ENCODE measurements around the gene PDGFA.
A peak's percentile ranks its signal among the peaks of the same experiment; 100 is the strongest.

Gene PDGFA

DNA sequence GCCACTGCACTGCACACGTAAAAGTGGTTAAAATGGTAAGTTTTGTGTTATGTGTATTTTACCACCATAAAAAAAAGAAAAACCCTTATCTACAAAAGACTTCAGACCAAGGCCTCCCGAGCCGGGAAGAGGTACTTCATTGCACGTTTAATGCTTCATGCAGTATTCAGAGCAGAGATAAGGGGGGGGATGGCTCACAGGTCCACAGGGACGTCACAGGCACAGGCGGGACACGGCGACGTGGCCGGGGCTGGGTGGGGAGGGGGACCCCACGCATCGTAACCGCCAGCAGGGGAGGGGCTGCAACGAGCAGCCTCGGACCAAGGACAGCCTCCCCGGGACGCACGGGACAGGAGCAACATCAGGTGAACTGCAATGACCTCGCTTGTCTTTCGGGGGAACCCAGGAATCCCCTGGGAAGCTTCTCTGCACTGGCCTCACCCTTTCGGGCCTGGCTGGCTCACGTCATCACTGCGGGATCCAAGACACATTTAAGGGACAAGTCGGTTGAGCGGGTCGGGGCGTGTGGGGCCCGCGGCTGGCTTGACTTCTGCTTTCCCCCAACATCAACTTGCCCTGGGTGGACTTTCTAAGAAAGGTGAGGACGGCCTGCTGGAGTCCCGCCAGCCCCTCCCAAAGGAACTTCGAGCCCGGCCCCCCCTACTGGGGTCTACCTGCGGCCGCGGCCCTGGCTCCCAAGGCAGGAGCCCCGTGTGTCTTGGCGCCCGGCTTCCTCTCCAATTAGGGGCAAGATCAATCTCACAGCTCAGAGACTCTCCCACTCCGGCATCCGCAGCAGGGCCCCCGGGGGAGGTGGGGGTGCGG, 29.6 kb upstream of the PDGFA start:
- no peak for DNase-seq (ENCODE audit: low spot score)

DNA sequence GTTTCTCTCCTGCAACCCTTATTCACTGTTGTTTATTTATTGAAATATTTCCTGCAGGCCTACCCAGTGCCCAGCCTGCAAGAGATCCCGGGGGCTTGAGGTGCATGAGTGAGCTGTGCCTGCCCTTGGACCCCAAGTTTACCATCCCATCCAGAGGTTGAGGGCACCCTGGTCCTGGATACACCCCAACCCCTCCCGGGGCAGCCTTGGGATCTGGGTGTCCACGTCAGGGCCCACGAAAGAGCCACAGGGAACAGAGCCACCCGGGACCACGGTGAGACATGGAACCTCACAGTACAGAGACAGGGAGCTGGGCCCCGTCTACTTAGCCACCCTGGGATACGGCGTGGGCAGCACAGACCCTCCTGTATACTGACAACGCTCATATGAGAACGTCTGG, 28.8 kb upstream of the PDGFA start:
- Histone ChIP-seq H3K9me3 (ENCODE audit: severe bottlenecking) (no peaks in the 10 kb centered on the region), H3K4me3 (ENCODE audit: severe bottlenecking) (no peak overlapping the region), H3K27ac (ENCODE audit: poor library complexity, severe bottlenecking) (no peak overlapping the region), H3K36me3 (ENCODE audit: low read depth) (no peaks in the 10 kb centered on the region), H3K27me3 (ENCODE audit: insufficient read depth, poor library complexity, severe bottlenecking) (no peaks in the 10 kb centered on the region), H3K4me1 (ENCODE audit: insufficient read depth, poor library complexity, severe bottlenecking) (no peaks in the 10 kb centered on the region)
- ATAC-seq (ENCODE audit: low read depth) (no peak), DNase-seq (ENCODE audit: low spot score) (no peak)
- TF ChIP-seq, protein P1, sequence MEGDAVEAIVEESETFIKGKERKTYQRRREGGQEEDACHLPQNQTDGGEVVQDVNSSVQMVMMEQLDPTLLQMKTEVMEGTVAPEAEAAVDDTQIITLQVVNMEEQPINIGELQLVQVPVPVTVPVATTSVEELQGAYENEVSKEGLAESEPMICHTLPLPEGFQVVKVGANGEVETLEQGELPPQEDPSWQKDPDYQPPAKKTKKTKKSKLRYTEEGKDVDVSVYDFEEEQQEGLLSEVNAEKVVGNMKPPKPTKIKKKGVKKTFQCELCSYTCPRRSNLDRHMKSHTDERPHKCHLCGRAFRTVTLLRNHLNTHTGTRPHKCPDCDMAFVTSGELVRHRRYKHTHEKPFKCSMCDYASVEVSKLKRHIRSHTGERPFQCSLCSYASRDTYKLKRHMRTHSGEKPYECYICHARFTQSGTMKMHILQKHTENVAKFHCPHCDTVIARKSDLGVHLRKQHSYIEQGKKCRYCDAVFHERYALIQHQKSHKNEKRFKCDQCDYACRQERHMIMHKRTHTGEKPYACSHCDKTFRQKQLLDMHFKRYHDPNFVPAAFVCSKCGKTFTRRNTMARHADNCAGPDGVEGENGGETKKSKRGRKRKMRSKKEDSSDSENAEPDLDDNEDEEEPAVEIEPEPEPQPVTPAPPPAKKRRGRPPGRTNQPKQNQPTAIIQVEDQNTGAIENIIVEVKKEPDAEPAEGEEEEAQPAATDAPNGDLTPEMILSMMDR (IDR thresholded peaks at IDR 0.05; ENCODE audit: poor library complexity, severe bottlenecking), result no peak

More for the DNA sequence above, 29.6 kb upstream of the PDGFA start:
- H3K27ac ChIP-seq (ENCODE audit: poor library complexity, severe bottlenecking), result no peak overlapping the region
- H3K9me3 ChIP-seq (ENCODE audit: severe bottlenecking), result no peaks in the 10 kb centered on the region
- H3K4me1 ChIP-seq (ENCODE audit: insufficient read depth, poor library complexity, severe bottlenecking), result no peaks in the 10 kb centered on the region
- no peaks in the 10 kb centered on the region for H3K36me3 ChIP-seq (ENCODE audit: low read depth)
- TF ChIP-seq, protein P1 (IDR thresholded peaks at IDR 0.05; ENCODE audit: poor library complexity, severe bottlenecking), result no peak
- H3K4me3 ChIP-seq (ENCODE audit: severe bottlenecking), result no peak overlapping the region
- no peak for ATAC-seq (ENCODE audit: low read depth)
- H3K27me3 ChIP-seq (ENCODE audit: insufficient read depth, poor library complexity, severe bottlenecking), result no peaks in the 10 kb centered on the region

DNA sequence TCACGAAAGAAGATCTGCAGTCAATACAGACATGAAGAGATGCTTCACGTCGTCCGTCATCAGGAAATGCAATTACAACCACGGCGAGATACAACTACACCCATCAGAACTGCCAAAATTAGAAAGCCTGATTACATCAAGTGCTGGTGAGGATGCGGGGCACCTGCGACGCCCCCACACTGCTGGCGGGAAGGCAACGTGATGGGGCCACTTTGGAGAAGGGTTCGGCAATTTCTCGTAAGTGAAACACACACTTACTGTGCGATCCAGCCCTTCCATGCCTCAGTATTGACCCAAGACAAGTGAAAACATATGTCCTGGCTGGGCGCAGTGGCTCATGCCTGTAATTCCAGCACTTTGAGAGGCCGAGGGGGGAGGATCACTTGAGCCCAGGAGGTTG, 25.8 kb upstream of the PDGFA start:
- no peak overlapping the region for H3K27ac ChIP-seq (ENCODE audit: poor library complexity, severe bottlenecking)
- no peak for DNase-seq (ENCODE audit: low spot score)

DNA sequence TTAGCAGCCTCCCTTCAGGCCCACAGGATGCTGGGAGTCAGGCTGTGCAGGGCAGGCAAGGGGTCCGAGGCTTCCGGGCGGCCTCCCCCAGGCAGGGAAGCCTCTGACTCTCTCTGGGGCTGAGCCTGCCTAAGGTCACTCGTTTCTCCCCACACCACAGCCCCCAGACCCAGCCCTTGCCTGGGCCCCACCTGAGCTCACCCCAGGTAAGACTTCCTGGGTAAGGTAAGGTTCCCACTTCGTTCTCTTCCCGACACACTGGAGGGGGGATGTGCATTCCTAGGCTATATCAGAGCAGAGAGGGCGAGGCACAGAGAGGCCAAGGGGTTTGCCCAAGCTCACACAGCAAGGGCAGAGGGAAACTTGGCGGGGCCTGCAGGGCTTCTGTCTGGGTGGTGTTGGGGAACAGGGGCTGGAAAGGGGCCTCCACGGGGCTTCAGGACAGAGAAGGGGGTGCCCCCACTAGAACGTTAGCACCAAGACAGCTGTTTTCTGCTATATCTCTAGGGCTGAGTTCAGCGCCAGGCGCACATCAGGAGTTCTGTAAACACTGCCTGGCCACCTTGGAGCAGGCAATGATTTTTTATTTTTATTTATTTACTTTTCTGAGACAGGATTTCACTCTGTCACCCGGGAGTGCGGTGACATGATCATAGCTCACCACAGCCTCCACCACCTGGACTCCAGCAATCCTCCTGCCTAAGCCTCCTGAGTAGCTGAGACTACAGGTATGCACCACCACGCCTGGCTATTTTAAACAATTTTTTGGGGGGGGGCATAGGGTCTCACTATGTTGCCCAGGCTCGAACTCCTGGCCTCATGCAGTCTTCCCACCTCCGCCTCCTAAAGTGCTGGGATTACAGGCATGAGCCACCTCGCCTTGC, 24.9 kb upstream of the PDGFA start:
- no peak overlapping the region for H3K4me3 ChIP-seq (ENCODE audit: severe bottlenecking)
- H3K27me3 ChIP-seq (ENCODE audit: insufficient read depth, poor library complexity, severe bottlenecking), result no peaks in the 10 kb centered on the region
- H3K9me3 ChIP-seq (ENCODE audit: severe bottlenecking), result no peaks in the 10 kb centered on the region
- no peaks in the 10 kb centered on the region for H3K36me3 ChIP-seq (ENCODE audit: low read depth)
- H3K27ac ChIP-seq (ENCODE audit: poor library complexity, severe bottlenecking), result peak overlapping the region; percentile 78
- H3K4me1 ChIP-seq (ENCODE audit: insufficient read depth, poor library complexity, severe bottlenecking), result peaks cover 17% of the 10 kb centered on the region
- TF ChIP-seq, protein P1 (IDR thresholded peaks at IDR 0.05; ENCODE audit: poor library complexity, severe bottlenecking), result no peak
- ATAC-seq (ENCODE audit: low read depth) (no peak), DNase-seq (ENCODE audit: low spot score) (no peak)

More for the DNA sequence above, 25.8 kb upstream of the PDGFA start:
- H3K4me3 ChIP-seq (ENCODE audit: severe bottlenecking), result no peak overlapping the region
- no peaks in the 10 kb centered on the region for H3K36me3 ChIP-seq (ENCODE audit: low read depth)
- no peak for ATAC-seq (ENCODE audit: low read depth)
- H3K4me1 ChIP-seq (ENCODE audit: insufficient read depth, poor library complexity, severe bottlenecking), result peaks cover 11% of the 10 kb centered on the region
- TF ChIP-seq, protein P1 (IDR thresholded peaks at IDR 0.05; ENCODE audit: poor library complexity, severe bottlenecking), result no peak
- H3K27me3 ChIP-seq (ENCODE audit: insufficient read depth, poor library complexity, severe bottlenecking), result no peaks in the 10 kb centered on the region
- H3K9me3 ChIP-seq (ENCODE audit: severe bottlenecking), result no peaks in the 10 kb centered on the region

All from RWPE2 (cell line).